HepG2 (cell line): ENCODE data around the gene MTCL1. TPM values are rescaled to one million over a fixed set of nuclear protein-coding genes. Genes with fewer than 3 reads are reported as not detected.

ENCODE experiments used
- ATAC-seq: fragments of 200-7000 bp; cut with Tn5 transposase; 3 replicates; pipeline ENCODE4 v1.9.1; 2020; ENCODE audit warnings: mild to moderate bottlenecking, moderate library complexity
- BruUV-seq: library from RNA; stranded (reverse); fragments of 400-500 nt; replicated peaks from 2 replicates; lab custom pipeline; 2021; lab: Mats Ljungman, UMichigan
- CTCF ChIA-PET: fragments of 300-600 bp; formaldehyde crosslinking; extraction: SDS; loops from one replicate; lab custom pipeline; 2021; ENCODE audit warnings: low total read pairs, inconsistent platforms, low intra/inter-chr PET ratio; lab: Yijun Ruan, JAX
- POLR2A ChIA-PET: fragments of 350-600 bp; sonication (Branson Sonifier 250); formaldehyde crosslinking; loops from one replicate; lab custom pipeline; 2020; ENCODE audit warnings: antibody characterized with exemption, inconsistent platforms; lab: Yijun Ruan, JAX
- DNase-seq: peaks from one replicate; pipeline ENCODE4 v3.0.0-alpha.2; 2015; ENCODE audit warnings: low spot score
- FAIRE-seq: peaks from 3 replicates; lab custom pipeline; 2011; peaks lifted over from hg19 to GRCh38; lab: Jason Lieb, UNC
- H2AFZ ChIP-seq: one replicate; pipeline ENCODE4 v1.6.1; 2011; ENCODE audit warnings: low read length, inconsistent platforms
- H3K27ac ChIP-seq: fragments of 300-600 bp; 3 replicates; pipeline ENCODE4 v1.8.0; 2011; ENCODE audit warnings: mixed run types, mild to moderate bottlenecking, mixed read lengths, low read length, inconsistent platforms; ENCODE audit not compliant: insufficient read depth; ENCODE audit errors: extremely low read length
- H3K27me3 ChIP-seq, 2 experiments: fragments of 200-600 bp in 1 of 2; 2 replicates in 1 of 2; 3 replicates in 1 of 2; pipeline versions ENCODE4 v1.6.0 to v1.8.0; 2011; ENCODE audit warnings: low read length in 2 of 2, mild to moderate bottlenecking in 2 of 2, moderate library complexity in 2 of 2, inconsistent platforms in 1 of 2; ENCODE audit not compliant: insufficient read depth in 2 of 2, control insufficient read depth in 1 of 2
- H3K36me3 ChIP-seq, 2 experiments: fragments of 200-600 bp in 1 of 2; replicated peaks in 1 of 2; 2 replicates in 1 of 2; 3 replicates in 1 of 2; pipeline versions ENCODE4 v1.5.1 to v1.8.0; 2011; ENCODE audit warnings: low read length in 2 of 2, inconsistent platforms in 1 of 2; ENCODE audit not compliant: insufficient read depth in 2 of 2, control insufficient read depth in 1 of 2
- H3K4me1 ChIP-seq: 2 replicates; pipeline ENCODE4 v1.5.1; 2012; ENCODE audit warnings: low read length, inconsistent platforms; ENCODE audit not compliant: insufficient read depth
- H3K4me2 ChIP-seq: 2 replicates; pipeline ENCODE4 v1.6.0; 2011; ENCODE audit warnings: low read depth, low read length, inconsistent platforms
- H3K4me3 ChIP-seq, 3 experiments: fragments of 200-600 bp in 1 of 3; sonication (generic), shearing (Covaris generic) in 1 of 3; replicated peaks in 1 of 3; 2 replicates each; pipeline ENCODE4 v1.5.1; 2011 to 2016; ENCODE audit warnings: low read length in 3 of 3, inconsistent platforms in 2 of 3, low read depth in 2 of 3, mild to moderate bottlenecking in 2 of 3, control low read depth in 1 of 3, mixed read lengths in 1 of 3; ENCODE audit not compliant: insufficient read depth in 1 of 3
- H3K79me2 ChIP-seq: one replicate; pipeline ENCODE4 v1.6.1; 2011; ENCODE audit warnings: low read length, inconsistent platforms; ENCODE audit not compliant: insufficient read depth
- H3K9ac ChIP-seq: 2 replicates; pipeline ENCODE4 v1.6.0; 2011; ENCODE audit warnings: mild to moderate bottlenecking, low read depth, low read length, inconsistent platforms; ENCODE audit not compliant: insufficient read depth
- H3K9me3 ChIP-seq: 2 replicates; pipeline ENCODE4 v1.5.1; 2012; ENCODE audit warnings: mild to moderate bottlenecking, low read length
- H4K20me1 ChIP-seq: 2 replicates; pipeline ENCODE4 v1.6.0; 2011; ENCODE audit warnings: inconsistent platforms, mild to moderate bottlenecking, low read length, moderate library complexity; ENCODE audit not compliant: insufficient read depth
- CSRNP2 ChIP-seq: sonication (generic); formaldehyde crosslinking; conservative IDR thresholded peaks from 2 replicates; pipeline ENCODE4 v1.8.0; 2022; ENCODE audit warnings: low read depth, missing genetic modification reagents
- ELK4 ChIP-seq: sonication (generic); formaldehyde crosslinking; IDR thresholded peaks from 2 replicates; pipeline ENCODE4 v1.9.0; 2021; ENCODE audit warnings: missing genetic modification reagents, borderline replicate concordance
- PATZ1 ChIP-seq: sonication (generic); formaldehyde crosslinking; IDR thresholded peaks from 2 replicates; pipeline ENCODE4 v1.4.0; 2020; ENCODE audit warnings: missing genetic modification reagents
- PRPF4 ChIP-seq: fragments of 200-400 bp; formaldehyde crosslinking; IDR thresholded peaks from 2 replicates; pipeline ENCODE4 v1.6.1; 2016; ENCODE audit warnings: low read length, low read depth; ENCODE audit not compliant: poor library complexity, severe bottlenecking
- YEATS4 ChIP-seq: sonication (generic); formaldehyde crosslinking; IDR thresholded peaks from 2 replicates; pipeline ENCODE4 v1.4.0; 2020; ENCODE audit warnings: missing genetic modification reagents, borderline replicate concordance
- ZNF33B ChIP-seq: sonication (generic); formaldehyde crosslinking; IDR thresholded peaks from 2 replicates; pipeline ENCODE4 v1.5.1; 2020; ENCODE audit warnings: mild to moderate bottlenecking, missing genetic modification reagents
- ZNF772 ChIP-seq: sonication (generic); formaldehyde crosslinking; IDR thresholded peaks from 2 replicates; pipeline ENCODE4 v1.5.0; 2020; ENCODE audit warnings: mild to moderate bottlenecking, missing genetic modification reagents
- WGBS: methylation state at CpG from one replicate; pipeline ENCODE4 v1.1.6; 2017; ENCODE audit warnings: low lambda C conversion rate; 5-methylcytosine and 5-hydroxymethylcytosine counted together
- in situ Hi-C: cut with HindIII; loops from 2 replicates; pipeline ENCODE4 v1.10.0; 2017; ENCODE audit warnings: low pct_unique_long_range_greater_than_20kb; ENCODE audit not compliant: extremely low pct_ligation_motif_present
- intact Hi-C: fragments of 100-400 bp; cut with micrococcal nuclease; formaldehyde crosslinking; loops from one replicate; pipeline ENCODE4 v1.10.0; 2022; ENCODE audit not compliant: unreplicated experiment
- polyA plus RNA-seq, 8 experiments: library from polyadenylated mRNA; depleted of rRNA in 3 of 8; stranded (reverse) in 7 of 8; unstranded in 1 of 8; fragments of >200 nt; fragmentation: Illumina TruSeq in 4 of 8; extraction: Trizol in 4 of 8; gene quantifications; 2 replicates each; pipeline versions ENCODE4 v1.2.1 to v1.2.3, GENCODE V29; 2011 to 2016; ENCODE audit warnings: low read depth in 4 of 8, missing spikeins in 1 of 8, mixed read lengths in 1 of 8; ENCODE audit not compliant: insufficient read depth in 1 of 8
- total RNA-seq, 5 experiments: library from RNA; depleted of rRNA; stranded (reverse); fragments of >200 nt; fragmentation: Illumina TruSeq; extraction: Trizol; gene quantifications; 2 replicates each; pipeline ENCODE4 v1.2.3, GENCODE V29; 2016; ENCODE audit warnings: low read depth in 1 of 5

MTCL1 gene
- total and polyA plus RNA-seq, 2 of the 13 experiments (the other 11 are each of a cell fraction or from before 2014, with no cell fraction given) = 3.1 to 3.2 TPM

DNA sequence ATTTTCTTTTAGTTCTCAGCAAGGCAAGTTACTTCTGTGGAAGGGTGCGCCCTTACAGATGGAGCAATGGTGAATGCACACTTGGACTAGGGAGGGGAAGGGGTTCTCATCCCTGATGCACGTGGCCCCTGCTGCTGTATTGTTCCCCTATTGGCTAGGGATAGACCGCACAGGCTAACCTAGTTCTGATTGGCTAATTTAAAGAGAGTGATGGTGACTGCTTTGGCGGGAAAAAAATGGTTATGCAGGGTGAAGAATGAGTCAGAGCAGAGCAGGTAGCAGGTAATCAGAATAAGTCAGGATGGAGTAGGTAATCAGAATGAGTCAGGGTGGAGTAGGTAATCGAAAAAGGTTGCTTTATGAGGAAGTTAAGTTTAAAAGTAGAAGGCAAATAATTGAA, 171.5 kb downstream of the MTCL1 start:
- Histone ChIP-seq H3K27ac (no peak overlapping the region), H4K20me1 (no peaks in the 10 kb centered on the region), H3K9me3 (no peaks in the 10 kb centered on the region), H2AFZ (no peak overlapping the region), H3K36me3 (no peaks in the 10 kb centered on the region), H3K4me1 (peaks cover 14% of the 10 kb centered on the region), H3K9ac (no peak overlapping the region), H3K79me2 (no peaks in the 10 kb centered on the region), H3K4me2 (no peak overlapping the region), H3K27me3 (no peaks in the 10 kb centered on the region; a peak in 1 of 5 replicates), H3K4me3 (no peak overlapping the region)
- CTCF ChIA-PET = no interaction called here
- intact Hi-C loops = no loop called here
- ATAC-seq (no peak), DNase-seq (no peak), FAIRE-seq (no peak)
- no TSS peak for BruUV-seq
- in situ Hi-C loops = no loop called here
- 37% methylated on average over 5 of the region's 5 CpGs for WGBS
- TF ChIP-seq YEATS4 (no peak), PRPF4 (no peak), CSRNP2 (no peak), ZNF772 (CRISPR knock-in tag) (no peak), ZNF33B (CRISPR knock-in tag) (no peak), ELK4 (no peak), PATZ1 (CRISPR knock-in tag) (no peak)
- POLR2A ChIA-PET = no interaction called here
